ENCODE measurements around the gene RASGRF2.

Gene RASGRF2

DNA sequence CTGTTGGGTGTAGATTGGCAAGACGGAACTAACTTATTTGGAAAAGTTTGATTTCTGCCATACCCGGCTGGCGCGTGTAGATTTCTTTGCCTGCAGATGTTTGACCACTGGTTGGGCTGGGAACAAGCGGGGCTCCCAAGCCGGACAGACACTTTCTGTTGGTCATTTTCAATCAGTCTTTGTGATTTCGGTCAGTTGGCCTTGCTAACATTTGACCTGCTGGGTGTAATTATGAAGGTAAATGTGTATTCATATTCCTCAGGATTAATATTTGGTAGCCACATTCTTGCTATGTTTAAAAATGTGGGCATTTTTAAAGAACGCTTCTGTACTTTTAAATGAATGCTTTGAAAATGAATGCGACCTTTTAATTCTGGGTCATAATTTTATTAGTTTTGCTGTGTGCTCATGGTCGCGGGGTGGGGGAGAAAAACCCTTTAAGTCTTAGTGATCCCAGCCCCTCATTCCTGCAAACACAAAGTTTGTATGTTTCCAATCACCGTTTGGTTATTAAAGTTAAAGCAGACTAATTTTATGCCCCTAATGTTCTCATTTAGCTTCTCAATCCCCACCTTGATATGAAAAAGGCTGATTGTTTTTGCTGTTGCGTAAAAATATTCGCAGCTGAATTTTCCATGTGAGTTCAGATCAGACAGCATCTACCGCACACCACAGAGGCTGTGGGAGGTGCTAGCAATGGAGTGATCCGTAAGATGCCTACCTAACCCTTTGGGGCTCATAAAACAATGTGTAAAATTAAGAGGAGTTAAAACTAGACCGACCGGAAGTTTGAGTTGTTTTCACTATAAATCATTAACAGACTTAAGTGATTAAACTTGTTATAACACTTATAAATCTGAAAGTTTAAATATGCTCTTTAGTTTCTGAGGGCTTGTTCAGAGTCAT is 1.5 kb downstream of the RASGRF2 start:
- peaks cover 17% of the 10 kb centered on the region for H3K9me3 ChIP-seq
- H3K9ac ChIP-seq, result no peak overlapping the region
- no peak overlapping the region for H3K27ac ChIP-seq
- H4K20me1 ChIP-seq, result no peaks in the 10 kb centered on the region
- peaks cover 12% of the 10 kb centered on the region; the same call in 1 of the 2 replicates for H3K4me1 ChIP-seq
- H3K36me3 ChIP-seq, result no peaks in the 10 kb centered on the region
- no peak for TF ChIP-seq Cebpa-rat (IDR thresholded peaks at IDR 0.05)
- H3K27me3 ChIP-seq, result no peaks in the 10 kb centered on the region
- no peak overlapping the region for H3K4me3 ChIP-seq
- no peak overlapping the region for H3K4me2 ChIP-seq

DNA sequence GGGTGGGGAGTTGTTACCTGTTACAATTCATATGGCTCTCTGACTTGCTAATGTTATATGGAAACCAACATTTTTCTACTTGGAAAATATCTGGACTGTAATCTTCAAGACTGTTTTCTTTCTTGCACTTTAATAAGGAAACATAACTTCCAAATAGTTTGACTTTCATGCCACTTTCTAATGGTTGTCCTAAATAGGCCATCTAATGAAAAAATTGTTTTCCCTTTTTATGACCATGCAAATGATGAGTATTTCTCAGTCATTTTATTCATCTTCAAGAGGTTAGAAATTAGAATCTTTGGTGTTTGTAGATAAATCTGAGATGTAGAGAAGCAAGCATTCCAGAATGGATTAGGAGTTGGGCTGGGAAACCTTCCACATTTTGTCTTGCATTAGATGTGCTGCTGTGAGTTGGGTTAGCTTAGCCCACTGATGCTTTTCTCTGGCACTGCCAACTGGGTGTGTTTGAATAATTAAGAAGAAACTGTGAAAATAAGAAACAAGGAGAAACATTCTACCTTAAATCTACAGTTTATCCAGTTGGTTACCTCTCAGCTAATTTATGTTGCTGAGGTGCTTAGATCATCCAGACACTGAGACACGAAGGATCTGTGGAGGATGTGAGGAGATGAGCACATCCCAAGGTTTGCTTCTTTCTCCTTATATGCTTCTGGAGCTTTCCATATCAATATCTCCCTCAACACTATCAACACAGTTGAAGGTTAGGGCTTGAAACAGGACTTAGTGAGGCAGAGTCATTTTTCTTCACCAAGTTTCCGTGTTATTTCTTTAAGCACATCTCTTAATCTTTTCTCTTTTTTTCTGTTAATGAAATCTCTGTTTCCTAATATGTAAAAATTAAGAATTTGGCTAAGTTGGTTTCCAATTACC is 2.7 kb downstream of the RASGRF2 start:
- no peak overlapping the region for H3K9ac ChIP-seq

DNA sequence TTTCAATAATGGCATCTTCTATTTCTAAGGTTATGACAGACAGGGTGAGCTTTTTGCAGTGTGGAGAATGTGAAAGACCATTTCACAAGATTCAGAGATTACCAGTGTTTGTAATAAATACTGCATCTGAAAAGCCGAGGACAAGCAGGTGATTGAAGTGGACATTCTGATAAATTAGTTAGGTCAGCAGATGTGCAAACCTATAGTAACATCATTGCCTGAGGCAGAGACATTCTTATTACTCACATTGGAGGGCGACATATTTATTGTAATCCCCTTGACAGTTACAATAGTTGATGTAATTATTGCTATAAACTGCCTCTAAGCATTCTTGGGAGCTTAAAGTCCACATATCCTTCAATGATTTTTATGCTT is 3.3 kb downstream of the RASGRF2 start:
- TF ChIP-seq Cebpa-rat (IDR thresholded peaks at IDR 0.05), result no peak
- Histone ChIP-seq H4K20me1 (no peaks in the 10 kb centered on the region), H3K9ac (no peak overlapping the region), H3K27me3 (no peaks in the 10 kb centered on the region), H3K4me1 (peaks cover 6% of the 10 kb centered on the region; the same call in 1 of the 2 replicates), H3K4me3 (no peak overlapping the region), H3K9me3 (peaks cover 17% of the 10 kb centered on the region), H3K36me3 (no peaks in the 10 kb centered on the region), H3K4me2 (no peak overlapping the region), H3K27ac (no peak overlapping the region)

More for the DNA sequence above, 2.7 kb downstream of the RASGRF2 start:
- Histone ChIP-seq H3K27ac (no peak overlapping the region), H3K4me3 (no peak overlapping the region), H4K20me1 (no peaks in the 10 kb centered on the region), H3K27me3 (no peaks in the 10 kb centered on the region), H3K36me3 (no peaks in the 10 kb centered on the region), H3K9me3 (peaks cover 17% of the 10 kb centered on the region), H3K4me1 (peaks cover 12% of the 10 kb centered on the region; the same call in 1 of the 2 replicates), H3K4me2 (no peak overlapping the region)
- no peak for TF ChIP-seq Cebpa-rat (IDR thresholded peaks at IDR 0.05)

DNA sequence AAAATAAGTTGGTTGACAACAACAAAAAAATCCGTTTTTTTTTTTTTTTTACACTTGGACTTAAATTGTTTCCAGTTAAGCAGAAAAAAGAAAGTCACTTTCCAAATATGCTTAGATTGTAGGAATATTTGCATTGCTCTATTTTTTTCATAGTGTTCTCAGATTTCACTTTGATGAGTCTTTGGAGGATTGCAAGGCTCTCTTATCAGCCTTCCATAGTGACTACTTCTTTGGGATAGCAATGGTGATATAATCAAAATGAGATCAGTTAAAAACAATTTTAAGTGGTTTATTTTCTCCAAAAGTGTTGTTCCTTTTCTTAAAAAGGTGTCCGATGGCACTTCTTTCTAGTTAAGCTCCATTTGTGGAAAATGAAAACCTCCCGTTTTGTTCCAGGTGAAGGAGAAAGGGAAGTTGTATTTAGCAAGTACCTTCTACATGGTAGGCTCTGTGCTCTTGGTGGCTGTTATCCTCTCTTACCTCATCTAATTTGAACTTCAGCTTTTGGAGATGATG is 3.9 kb downstream of the RASGRF2 start:
- H4K20me1 ChIP-seq, result no peaks in the 10 kb centered on the region
- H3K4me3 ChIP-seq, result no peak overlapping the region
- H3K4me2 ChIP-seq, result no peak overlapping the region
- H3K9ac ChIP-seq, result no peak overlapping the region
- H3K27me3 ChIP-seq, result no peaks in the 10 kb centered on the region
- no peak overlapping the region for H3K27ac ChIP-seq
- TF ChIP-seq Cebpa-rat (IDR thresholded peaks at IDR 0.05), result no peak
- no peaks in the 10 kb centered on the region for H3K36me3 ChIP-seq
- H3K4me1 ChIP-seq, result peaks cover under 1% of the 10 kb centered on the region; the same call in 1 of the 2 replicates
- H3K9me3 ChIP-seq, result peaks cover 17% of the 10 kb centered on the region

DNA sequence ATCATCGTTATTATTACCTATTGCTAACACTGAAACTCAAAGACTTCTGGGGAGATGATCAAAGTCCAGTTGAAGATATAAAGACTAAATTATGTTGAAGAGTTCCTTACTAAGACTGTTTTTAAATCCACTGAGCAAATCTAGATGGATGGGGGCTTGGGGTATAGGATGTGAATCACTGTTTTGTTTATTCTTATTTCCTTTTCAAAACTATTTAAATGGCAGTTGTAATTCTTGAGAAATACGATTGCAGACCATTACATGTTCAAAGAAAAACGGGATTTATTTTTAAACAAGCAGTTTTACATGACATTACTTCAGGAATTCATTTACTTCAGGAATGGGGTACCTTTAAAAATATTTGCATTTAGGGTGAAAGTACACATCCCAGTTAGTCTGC is 4.3 kb downstream of the RASGRF2 start:
- H3K9me3 ChIP-seq, result peaks cover 17% of the 10 kb centered on the region
- H3K4me3 ChIP-seq, result no peak overlapping the region
- H3K4me1 ChIP-seq, result no peaks in the 10 kb centered on the region
- no peak overlapping the region for H3K27ac ChIP-seq
- no peaks in the 10 kb centered on the region for H4K20me1 ChIP-seq
- H3K27me3 ChIP-seq, result no peaks in the 10 kb centered on the region
- H3K36me3 ChIP-seq, result no peaks in the 10 kb centered on the region
- no peak overlapping the region for H3K9ac ChIP-seq
- TF ChIP-seq Cebpa-rat (IDR thresholded peaks at IDR 0.05), result no peak
- H3K4me2 ChIP-seq, result no peak overlapping the region

DNA sequence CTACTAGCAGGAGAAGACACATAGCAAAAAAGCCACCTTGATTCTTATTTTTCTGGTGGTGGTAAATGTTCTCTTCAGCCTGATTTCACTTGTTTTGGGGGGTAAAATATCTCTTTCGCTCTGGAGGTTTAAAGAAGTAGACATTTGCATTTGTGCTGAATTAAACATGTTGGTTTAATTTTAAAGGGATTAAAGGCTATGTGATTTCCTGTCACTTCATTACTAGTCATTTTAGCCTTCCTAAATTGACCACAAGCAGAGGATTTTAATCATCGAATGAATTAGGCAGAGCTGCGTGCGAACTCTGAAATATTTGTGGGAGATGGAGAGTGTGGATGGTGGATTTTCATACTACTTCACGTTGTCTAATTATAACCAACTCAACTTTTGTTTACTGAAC is 4.8 kb downstream of the RASGRF2 start:
- Histone ChIP-seq H4K20me1 (no peaks in the 10 kb centered on the region), H3K4me2 (no peak overlapping the region), H3K27me3 (no peaks in the 10 kb centered on the region), H3K9ac (no peak overlapping the region), H3K36me3 (no peaks in the 10 kb centered on the region), H3K27ac (no peak overlapping the region), H3K9me3 (peaks cover 14% of the 10 kb centered on the region), H3K4me3 (no peak overlapping the region), H3K4me1 (no peaks in the 10 kb centered on the region)
- no peak for TF ChIP-seq Cebpa-rat (IDR thresholded peaks at IDR 0.05)

DNA sequence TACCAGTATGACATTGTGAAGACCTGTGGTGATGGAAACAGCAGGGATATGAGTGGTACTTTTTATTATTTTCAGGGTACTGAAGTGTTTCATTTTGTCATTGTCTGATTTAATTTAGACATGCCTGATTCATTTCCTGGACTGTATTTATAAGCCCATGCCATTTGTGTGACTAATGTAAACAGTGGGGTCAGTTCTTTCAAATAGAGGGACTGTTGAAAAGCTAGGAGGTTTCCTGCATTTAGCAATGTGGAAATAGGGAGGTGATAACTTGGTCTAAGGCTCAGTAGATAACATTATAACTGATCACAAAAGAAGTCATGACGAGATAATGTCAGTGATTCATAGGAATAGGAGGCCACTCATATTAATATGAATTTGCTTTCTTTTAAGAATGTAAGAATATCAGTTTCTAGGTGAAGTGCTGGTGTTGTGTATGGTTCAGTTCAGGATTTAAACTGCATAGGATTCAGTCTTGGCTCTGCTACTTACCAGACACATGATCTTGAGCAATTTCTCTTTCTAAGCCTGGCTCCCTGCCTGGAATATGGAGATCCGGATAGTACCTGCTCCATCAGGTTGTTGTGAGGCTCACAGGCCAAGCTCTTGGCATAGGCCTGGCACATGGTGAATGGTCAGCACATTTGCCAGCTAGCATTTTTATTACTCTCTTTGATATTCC is 7.5 kb downstream of the RASGRF2 start:
- H3K36me3 ChIP-seq, result no peaks in the 10 kb centered on the region
- no peak overlapping the region for H3K4me2 ChIP-seq
- peaks cover 2% of the 10 kb centered on the region; the same call in 1 of the 2 replicates for H3K4me1 ChIP-seq
- no peak overlapping the region for H3K4me3 ChIP-seq
- no peaks in the 10 kb centered on the region for H3K9me3 ChIP-seq
- H3K9ac ChIP-seq, result no peak overlapping the region
- H3K27ac ChIP-seq, result no peak overlapping the region
- TF ChIP-seq Cebpa-rat (IDR thresholded peaks at IDR 0.05), result no peak
- no peaks in the 10 kb centered on the region for H3K27me3 ChIP-seq
- H4K20me1 ChIP-seq, result no peaks in the 10 kb centered on the region

DNA sequence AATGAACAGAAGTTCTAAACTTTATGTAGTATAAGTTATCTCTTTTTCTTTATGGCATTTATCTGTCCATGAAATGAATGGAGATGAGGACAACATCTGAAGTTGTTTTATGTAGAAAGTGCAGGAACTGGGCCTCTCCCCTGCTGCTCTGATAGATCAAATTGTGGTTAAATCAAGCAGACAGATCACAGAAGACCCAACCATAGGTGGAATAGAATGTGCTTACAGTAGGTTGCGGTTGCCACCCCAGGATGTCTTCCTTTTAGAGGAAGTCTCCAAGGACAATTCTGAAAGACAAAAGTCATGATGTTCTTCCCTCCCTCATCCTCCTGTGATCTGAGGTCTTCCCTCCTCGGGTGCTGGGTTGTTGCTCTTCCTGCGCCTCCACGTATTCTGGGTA is 12.9 kb downstream of the RASGRF2 start:
- H3K9me3 ChIP-seq, result no peaks in the 10 kb centered on the region
- no peaks in the 10 kb centered on the region for H3K36me3 ChIP-seq
- H4K20me1 ChIP-seq, result no peaks in the 10 kb centered on the region
- no peak for TF ChIP-seq Cebpa-rat (IDR thresholded peaks at IDR 0.05)
- peak overlapping the region; percentile 31 for H3K4me2 ChIP-seq
- no peaks in the 10 kb centered on the region for H3K27me3 ChIP-seq
- H3K9ac ChIP-seq, result no peak overlapping the region
- H3K27ac ChIP-seq, result no peak overlapping the region
- H3K4me1 ChIP-seq, result peaks cover 11% of the 10 kb centered on the region
- H3K4me3 ChIP-seq, result no peak overlapping the region

DNA sequence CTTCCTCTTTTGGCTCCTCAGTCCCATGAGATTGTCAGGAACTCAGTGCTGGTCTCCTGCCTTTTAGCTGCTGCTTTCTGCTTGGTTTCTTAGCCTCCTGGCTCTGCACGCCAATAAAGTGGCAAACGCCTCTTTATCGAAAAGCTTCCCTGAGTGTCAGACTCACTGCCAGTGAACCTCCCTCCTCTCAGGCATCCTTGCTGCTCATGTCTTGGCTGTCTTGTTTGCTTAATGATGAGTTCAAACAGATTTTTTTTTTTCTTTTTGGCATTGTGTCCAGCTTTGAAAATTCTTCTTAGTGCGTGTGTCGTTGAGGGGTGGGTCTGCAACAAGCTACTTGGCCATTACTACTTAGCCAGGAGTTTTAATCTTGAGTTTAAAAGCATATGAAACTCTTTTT is 14.9 kb downstream of the RASGRF2 start:
- Histone ChIP-seq H3K4me1 (peaks cover 11% of the 10 kb centered on the region), H3K27me3 (no peaks in the 10 kb centered on the region), H4K20me1 (no peaks in the 10 kb centered on the region), H3K36me3 (no peaks in the 10 kb centered on the region), H3K9me3 (no peaks in the 10 kb centered on the region), H3K4me2 (no peak overlapping the region), H3K27ac (no peak overlapping the region), H3K4me3 (no peak overlapping the region), H3K9ac (no peak overlapping the region)
- no peak for TF ChIP-seq Cebpa-rat (IDR thresholded peaks at IDR 0.05)
